Caco-2 (cell line): ENCODE data around the gene AMPD3. TPM values are rescaled to one million over a fixed set of nuclear protein-coding genes. Genes with fewer than 3 reads are reported as not detected.

Source experiments
- BruUV-seq: library from RNA; stranded (reverse); fragments of 400-500 nt; replicated peaks from 2 replicates; lab custom pipeline; 2021; lab: Mats Ljungman, UMichigan
- CTCF ChIA-PET: fragments of 300-600 bp; sonication (Branson Sonifier 250); formaldehyde crosslinking; loops from one replicate; lab custom pipeline; 2022; ENCODE audit warnings: antibody characterized with exemption; lab: Charles Lee
- POLR2A ChIA-PET: fragments of 300-600 bp; sonication (Branson Sonifier 250); formaldehyde crosslinking; loops from one replicate; lab custom pipeline; 2022; ENCODE audit warnings: antibody characterized with exemption; lab: Charles Lee
- DNase-seq, 2 experiments: peaks; one replicate each; pipeline versions ENCODE4 v3.0.0 to v3.0.0-alpha.2; 2020 to 2022
- H3K27me3 ChIP-seq: replicated peaks from 2 replicates; pipeline ENCODE4 v1.6.0; 2011; ENCODE audit warnings: low read length; ENCODE audit not compliant: control insufficient read depth, insufficient read depth
- H3K36me3 ChIP-seq: 2 replicates; pipeline ENCODE4 v1.5.1; 2011; ENCODE audit warnings: low read length; ENCODE audit not compliant: control insufficient read depth, insufficient read depth
- H3K4me1 ChIP-seq: fragments of 250-450 bp; sonication (Bioruptor Pico); 2 replicates; pipeline ENCODE4 v1.5.1; 2020; ENCODE audit warnings: mild to moderate bottlenecking
- H3K4me3 ChIP-seq: 2 replicates; pipeline ENCODE4 v1.5.1; 2011; ENCODE audit warnings: low read depth, mild to moderate bottlenecking, control low read depth, low read length
- H3K9me3 ChIP-seq: fragments of 250-450 bp; sonication (Bioruptor Pico); 2 replicates; pipeline ENCODE4 v1.5.1; 2020; ENCODE audit warnings: mild to moderate bottlenecking, moderate library complexity
- H3K27ac Mint-ChIP-seq: one replicate; pipeline ENCODE4 v1.8.0; 2022; ENCODE audit warnings: mixed read lengths; ENCODE audit not compliant: unreplicated experiment
- H3K27me3 Mint-ChIP-seq: one replicate; pipeline ENCODE4 v1.8.0; 2022; ENCODE audit warnings: mixed read lengths; ENCODE audit not compliant: insufficient read depth, unreplicated experiment
- H3K36me3 Mint-ChIP-seq: one replicate; pipeline ENCODE4 v1.8.0; 2022; ENCODE audit warnings: mild to moderate bottlenecking, mixed read lengths; ENCODE audit not compliant: insufficient read depth, unreplicated experiment
- H3K4me1 Mint-ChIP-seq: one replicate; pipeline ENCODE4 v1.8.0; 2022; ENCODE audit warnings: low read depth, mixed read lengths; ENCODE audit not compliant: unreplicated experiment
- H3K4me3 Mint-ChIP-seq: one replicate; pipeline ENCODE4 v1.8.0; 2022; ENCODE audit warnings: mild to moderate bottlenecking, moderate library complexity, mixed read lengths; ENCODE audit not compliant: unreplicated experiment
- H3K9me3 Mint-ChIP-seq: one replicate; pipeline ENCODE4 v1.8.0; 2022; ENCODE audit warnings: mixed read lengths; ENCODE audit not compliant: unreplicated experiment
- CTCF ChIP-seq, 2 experiments: fragments of 200-600 bp in 1 of 2; IDR thresholded peaks; 1 replicate in 1 of 2; 2 replicates in 1 of 2; pipeline versions ENCODE4 v1.5.1 to v1.8.0; 2011 to 2022; ENCODE audit warnings: antibody characterized with exemption in 1 of 2, control low read depth in 1 of 2, inconsistent platforms in 1 of 2, low read depth in 1 of 2, low read length in 1 of 2, mild to moderate bottlenecking in 1 of 2, moderate library complexity in 1 of 2; ENCODE audit not compliant: insufficient read depth in 1 of 2, severe bottlenecking in 1 of 2, unreplicated experiment in 1 of 2
- intact Hi-C: fragments of 100-400 bp; cut with micrococcal nuclease; formaldehyde crosslinking; loops from one replicate; pipeline ENCODE4 v1.10.0; 2022; ENCODE audit not compliant: unreplicated experiment
- total RNA-seq: library from RNA; stranded (reverse); gene quantifications from 2 replicates; pipeline ENCODE4 v1.2.3, GENCODE V29; 2022

Gene AMPD3
- total RNA-seq, 1 experiment from 2014 or later, result 13.4 TPM

DNA sequence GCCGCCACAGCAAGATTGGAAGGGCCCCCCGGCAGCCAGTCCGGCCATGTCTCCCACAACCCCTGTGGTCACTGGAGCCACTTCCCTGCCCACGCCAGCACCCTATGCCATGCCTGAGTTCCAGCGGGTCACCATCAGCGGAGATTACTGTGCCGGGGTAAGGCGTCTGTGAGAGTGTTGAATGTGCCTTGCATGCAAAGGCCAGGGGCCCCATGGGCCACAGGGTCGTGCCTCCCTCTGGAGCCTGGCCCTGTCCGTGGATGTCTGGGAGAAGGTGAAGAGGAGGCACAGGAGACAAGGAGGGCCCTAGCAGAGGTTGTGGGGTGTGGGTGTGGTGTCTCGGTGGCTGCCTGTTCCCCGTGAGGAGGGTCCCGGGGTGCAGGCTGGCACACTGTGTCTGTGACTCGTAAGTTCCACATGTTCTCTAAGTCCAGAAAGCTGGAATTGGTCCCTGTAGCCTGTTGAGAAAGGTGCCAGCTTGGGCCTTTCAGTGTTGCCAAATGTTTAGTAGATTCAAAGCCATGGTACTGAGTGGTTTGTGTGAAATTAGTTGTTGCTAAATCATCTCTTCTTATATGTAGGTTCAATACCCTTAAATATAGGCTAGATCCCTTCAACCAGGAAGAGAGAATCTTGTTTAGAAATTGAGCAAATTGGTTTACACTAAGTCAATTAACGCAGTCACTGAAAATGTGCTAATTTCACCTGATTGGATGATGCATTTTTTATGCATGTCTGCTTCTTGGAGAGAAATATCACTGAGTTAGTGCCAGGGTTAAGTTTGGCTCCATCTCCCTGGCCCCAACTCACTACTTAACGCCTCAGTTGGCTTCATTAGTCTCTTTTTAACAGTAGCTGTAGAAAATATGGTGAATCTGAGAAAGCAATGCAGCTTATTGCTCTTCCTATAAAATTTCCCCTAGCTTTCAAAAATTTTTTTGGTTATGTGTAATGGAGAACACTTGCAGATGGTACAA lies 23.8 kb downstream of the AMPD3 start:
- no peaks in the 10 kb centered on the region for H3K36me3 ChIP-seq
- BruUV-seq, result no TSS peak
- no peak overlapping the region for H3K4me3 Mint-ChIP-seq
- no peak for DNase-seq
- no peaks in the 10 kb centered on the region for H3K4me1 Mint-ChIP-seq
- no peaks in the 10 kb centered on the region for H3K4me1 ChIP-seq
- intact Hi-C loops, result no loop called here
- H3K9me3 Mint-ChIP-seq, result no peaks in the 10 kb centered on the region
- no peak overlapping the region for H3K27ac Mint-ChIP-seq
- CTCF ChIA-PET, result no interaction called here
- H3K36me3 Mint-ChIP-seq, result peaks cover 4% of the 10 kb centered on the region
- H3K4me3 ChIP-seq, result no peak overlapping the region
- no peaks in the 10 kb centered on the region for H3K27me3 Mint-ChIP-seq
- no peak for TF ChIP-seq CTCF (IDR thresholded peaks at IDR 0.05; ENCODE audit: insufficient read depth in 1 of 2, low read depth in 1 of 2, low read length in 1 of 2, severe bottlenecking in 1 of 2, unreplicated experiment in 1 of 2)
- POLR2A ChIA-PET, result no interaction called here
- no peaks in the 10 kb centered on the region for H3K27me3 ChIP-seq
- no peaks in the 10 kb centered on the region for H3K9me3 ChIP-seq

- TF ChIP-seq CTCF (IDR thresholded peaks at IDR 0.05; ENCODE audit: insufficient read depth in 1 of 2, low read depth in 1 of 2, low read length in 1 of 2, severe bottlenecking in 1 of 2, unreplicated experiment in 1 of 2), result no peak
- Histone ChIP-seq H3K4me1 (no peaks in the 10 kb centered on the region), H3K36me3 (no peaks in the 10 kb centered on the region), H3K4me3 (no peak overlapping the region), H3K9me3 (no peaks in the 10 kb centered on the region), H3K27me3 (no peaks in the 10 kb centered on the region)
- ChIA-PET POLR2A (interaction anchor here (0.5 kb wide), 1 partner anchor 1019 kb away, joined by 3 read pairs; the partner anchor contains the start of gene ZNF143), CTCF (no interaction called here)
- Mint-ChIP-seq H3K9me3 (no peaks in the 10 kb centered on the region), H3K4me1 (no peaks in the 10 kb centered on the region), H3K27ac (no peak overlapping the region), H3K4me3 (no peak overlapping the region), H3K36me3 (no peaks in the 10 kb centered on the region), H3K27me3 (no peaks in the 10 kb centered on the region)
- DNase-seq, result no peak
- intact Hi-C loops, result no loop called here
- no TSS peak for BruUV-seq
These were observed 25.0 kb downstream of the AMPD3 start for GRCh38 chr11:10480026-10480425.

GRCh38 chr11:10480760-10481159 lies 25.7 kb downstream of the AMPD3 start:
- no TSS peak for BruUV-seq
- Mint-ChIP-seq H3K4me1 (no peaks in the 10 kb centered on the region), H3K27ac (no peak overlapping the region), H3K4me3 (no peak overlapping the region), H3K27me3 (no peaks in the 10 kb centered on the region), H3K36me3 (no peaks in the 10 kb centered on the region), H3K9me3 (no peaks in the 10 kb centered on the region)
- no peak for DNase-seq
- CTCF ChIA-PET, result no interaction called here
- no peaks in the 10 kb centered on the region for H3K36me3 ChIP-seq
- H3K27me3 ChIP-seq, result no peaks in the 10 kb centered on the region
- no peak overlapping the region for H3K4me3 ChIP-seq
- no peaks in the 10 kb centered on the region for H3K4me1 ChIP-seq
- no peak for TF ChIP-seq CTCF (IDR thresholded peaks at IDR 0.05; ENCODE audit: insufficient read depth in 1 of 2, low read depth in 1 of 2, low read length in 1 of 2, severe bottlenecking in 1 of 2, unreplicated experiment in 1 of 2)
- POLR2A ChIA-PET, result no interaction called here
- no peaks in the 10 kb centered on the region for H3K9me3 ChIP-seq
- intact Hi-C loops, result no loop called here
